Adrenal gland (tissue), 12 donors: ENCODE data around the gene WNT3A. TPM values are rescaled to one million over a fixed set of nuclear protein-coding genes. Genes with fewer than 3 reads are reported as not detected.
A peak's percentile ranks its signal among the peaks of the same experiment; 100 is the strongest.

Source experiments
- DNase-seq, 7 donors: peaks; one replicate each; pipeline ENCODE4 v3.0.0-alpha.2; 2019 to 2020
- H3K27ac ChIP-seq, 5 donors: fragments of 200-600 bp; sonication (generic) in 4 of 5; 1 replicate in 3 of 5; 2 replicates in 2 of 5; pipeline versions ENCODE4 v1.5.1 to v1.8.0; 2016 to 2020; ENCODE audit warnings: mild to moderate bottlenecking in 1 of 5
- H3K27me3 ChIP-seq: fragments of 200-600 bp; 2 replicates; pipeline ENCODE4 v1.8.0; 2021
- H3K36me3 ChIP-seq, 2 donors: fragments of 200-600 bp; replicated peaks in 1 of 2; 1 replicate in 1 of 2; 2 replicates in 1 of 2; pipeline versions ENCODE4 v1.5.1 to v1.8.0; 2018 to 2022
- H3K4me1 ChIP-seq, 2 donors: fragments of 200-600 bp; replicated peaks in 1 of 2; 1 replicate in 1 of 2; 2 replicates in 1 of 2; pipeline versions ENCODE4 v1.5.1 to v1.8.0; 2018 to 2021
- H3K4me3 ChIP-seq, 4 donors: fragments of 200-600 bp; sonication (generic) in 3 of 4; one replicate each; pipeline ENCODE4 v1.5.1; 2016 to 2018
- H3K9me3 ChIP-seq, 3 donors: fragments of 200-600 bp; sonication (generic) in 1 of 3; replicated peaks in 1 of 3; 1 replicate in 2 of 3; 2 replicates in 1 of 3; pipeline versions ENCODE4 v1.5.1 to v1.8.0; 2016 to 2021
- CTCF ChIP-seq, 6 experiments: fragments of 450-650 bp in 4 of 6; fragments of 200-600 bp in 2 of 6; sonication (generic) in 1 of 6; IDR thresholded peaks; 1 replicate in 5 of 6; 2 replicates in 1 of 6; pipeline versions ENCODE4 v1.5.1 to v1.8.0; 2016 to 2021; ENCODE audit warnings: antibody characterized with exemption in 6 of 6, mild to moderate bottlenecking in 2 of 6, moderate library complexity in 1 of 6
- POLR2A ChIP-seq, 2 donors: fragments of 450-650 bp; IDR thresholded peaks; one replicate each; pipeline ENCODE4 v1.6.1; 2017; ENCODE audit warnings: antibody characterized with exemption in 2 of 2, mild to moderate bottlenecking in 2 of 2, moderate library complexity in 1 of 2
- WGBS, 4 donors: extraction: QIAGEN DNeasy Blood & Tissue Kit in 2 of 4; methylation state at CpG; one replicate each; pipeline versions ENCODE4 v1.1.5 to v1.1.7; 2013 to 2017; 5-methylcytosine and 5-hydroxymethylcytosine counted together
- intact Hi-C, 2 donors: fragments of 100-400 bp; cut with DNase I; formaldehyde crosslinking; loops; one replicate each; pipeline versions ENCODE4 v1.14.1 to v1.15.0; 2022 to 2023
- polyA plus RNA-seq, 3 donors: library from polyadenylated mRNA; stranded (reverse); fragments of 200-250 nt in 2 of 3; fragments of 350-450 nt in 1 of 3; fragmentation: Illumina TruSeq in 1 of 3; extraction: RNeasy Lipid Tissue Mini Kit (QIAGEN cat#74804) in 1 of 3; gene quantifications; one replicate each; pipeline ENCODE4 v1.2.3, GENCODE V29; 2013 to 2014
- total RNA-seq, 9 donors: library from RNA; depleted of rRNA in 4 of 9; stranded (reverse); fragments of >200 nt in 4 of 9; fragments of 120-200 nt in 1 of 9; fragmentation: NEBNext Ultra II Directional in 1 of 9; extraction: Animal tissue kit (Norgen Biotek cat#: 25700) in 1 of 9; gene quantifications; one replicate each; pipeline versions ENCODE4 v1.1.0 to v1.2.4, GENCODE V29; 2013 to 2023
- donor health status: healthy with polysubstance abuse.
- donor health status: Bipolar disorder and iron deficiency.
- donor health status: DM: yes; HTN: yes; CAD: no.
- donor health status: DM: no; HTN: no; CAD: no.
- donor health status: DM: no; HTN: no; CAD: no.
- donor health status: DM: yes; HTN: yes; CAD: no.

The WNT3A gene
- total and polyA plus RNA-seq, 12 donors, result not detected

GRCh38 chr1:228101614-228101993, 94.8 kb downstream of the WNT3A start:
- Histone ChIP-seq H3K9me3 (no peaks in the 10 kb centered on the region), H3K4me1 (peaks cover 12 to 22% of the 10 kb centered on the region in 2 donors), H3K36me3 (peaks cover 0 to 56% of the 10 kb centered on the region in 2 donors), H3K4me3 (peak overlapping the region in 2 of 4 donors; percentile 80 to 86), H3K27me3 (no peaks in the 10 kb centered on the region), H3K27ac (peak overlapping the region in 2 of 5 donors; percentile 93 to 95)
- peak in 1 of 7 donors; percentile 37 for DNase-seq
- intact Hi-C loops, result no loop called here
- 35 to 51% (median 41%) methylated on average over 7 to 15 of the region's 15 CpGs for WGBS, 4 donors
- no peak for TF ChIP-seq POLR2A (IDR thresholded peaks at IDR 0.05)
- no peak for TF ChIP-seq CTCF (IDR thresholded peaks at IDR 0.05)

GRCh38 chr1:228101994-228102790, 95.4 kb downstream of the WNT3A start:
- H3K27ac ChIP-seq, result peak overlapping the region in 4 of 5 donors; percentile 88 to 96 (median 94)
- H3K36me3 ChIP-seq, result peaks cover 0 to 59% of the 10 kb centered on the region in 2 donors
- DNase-seq, result peak in 4 of 7 donors; percentile 33 to 59 (median 51)
- H3K4me3 ChIP-seq, result peak overlapping the region in 2 of 4 donors; percentile 80 to 86
- H3K27me3 ChIP-seq, result no peaks in the 10 kb centered on the region
- peaks cover 12 to 18% of the 10 kb centered on the region in 2 donors for H3K4me1 ChIP-seq
- no peak for TF ChIP-seq POLR2A (IDR thresholded peaks at IDR 0.05)
- TF ChIP-seq CTCF (IDR thresholded peaks at IDR 0.05), result peak in 2 of 6 experiments; percentile 2 to 4
- H3K9me3 ChIP-seq, result no peaks in the 10 kb centered on the region
- intact Hi-C loops, result no loop called here
- 1 to 10% (median 4%) methylated on average over 15 to 73 of the region's 73 CpGs for WGBS, 4 donors

GRCh38 chr1:228102791-228103620, 96.2 kb downstream of the WNT3A start, which contains the start of gene C1orf35:
Gene C1orf35 (minus strand): TSS chr1:228103325. CDS start chr1:228103227, 98 bp downstream.
- WGBS, 4 donors, result 0 to 2% (median 0%) methylated on average over 9 to 104 of the region's 104 CpGs
- intact Hi-C loops, result no loop called here
- peak; percentile 94 to 96 (median 95) for DNase-seq
- Histone ChIP-seq H3K27me3 (no peaks in the 10 kb centered on the region), H3K4me1 (peaks cover 13 to 24% of the 10 kb centered on the region in 2 donors), H3K36me3 (peaks cover 0 to 57% of the 10 kb centered on the region in 2 donors), H3K27ac (peak within 1 kb of the TSS; percentile 36 to 96 (median 93)), H3K4me3 (peak within 1 kb of the TSS; percentile 42 to 86 (median 76)), H3K9me3 (no peaks in the 10 kb centered on the region)
- TF ChIP-seq CTCF (IDR thresholded peaks at IDR 0.05), result no peak
- peak; percentile 17 to 63 for TF ChIP-seq POLR2A (IDR thresholded peaks at IDR 0.05)
